A549 (cell line): ENCODE results near the gene PLD5. TPM values are rescaled to one million over a fixed set of nuclear protein-coding genes. Genes with fewer than 3 reads are reported as not detected.
A peak's percentile ranks its signal among the peaks of the same experiment; 100 is the strongest.
"Not testable (repeated sequence)": the region's sequence is repeated elsewhere in the genome, so short reads cannot be mapped to it uniquely, and the experiment has no call there.

Source experiments
- ATAC-seq, 2 experiments: fragments of 200-7000 bp in 1 of 2; fragments of >200 bp in 1 of 2; cut with Nextera tagmentation in 1 of 2; cut with Tn5 transposase in 1 of 2; 3 replicates each; pipeline versions ENCODE4 v1.8.0 to v1.9.1; 2018 to 2020; ENCODE audit warnings: mild to moderate bottlenecking in 1 of 2, moderate library complexity in 1 of 2
- CTCF ChIA-PET: fragments of 300-600 bp; sonication (Branson Sonifier 250); formaldehyde crosslinking; extraction: SDS; loops from one replicate; lab custom pipeline; 2021; ENCODE audit warnings: antibody characterized with exemption, inconsistent platforms; lab: Yijun Ruan, JAX
- POLR2A ChIA-PET: fragments of 350-600 bp; formaldehyde crosslinking; extraction: SDS; loops from one replicate; lab custom pipeline; 2021; ENCODE audit warnings: antibody characterized with exemption, inconsistent platforms; lab: Yijun Ruan, JAX
- DNase-seq, 2 experiments: peaks; one replicate each; pipeline versions ENCODE4 v3.0.0 to v3.0.0-alpha.2; 2011 to 2016; ENCODE audit warnings: low read depth in 1 of 2, low spot score in 1 of 2
- FAIRE-seq: peaks from 2 replicates; lab custom pipeline; 2011; peaks lifted over from hg19 to GRCh38; lab: Jason Lieb, UNC
- H3K27ac ChIP-seq, 2 experiments: fragments of >200 bp; sonication (Bioruptor Twin); formaldehyde crosslinking; 3 replicates each; pipeline ENCODE4 v1.5.1; 2016 to 2017
- H3K4me1 ChIP-seq: fragments of >200 bp; sonication (Bioruptor Twin); formaldehyde crosslinking; 3 replicates; pipeline ENCODE4 v1.6.1; 2016
- H3K4me2 ChIP-seq: fragments of >200 bp; sonication (Bioruptor Twin); formaldehyde crosslinking; 3 replicates; pipeline ENCODE4 v1.6.1; 2016
- H3K4me3 ChIP-seq: fragments of >200 bp; sonication (Bioruptor Twin); formaldehyde crosslinking; 3 replicates; pipeline ENCODE4 v1.5.1; 2016
- H3K9me3 ChIP-seq: fragments of >200 bp; sonication (Bioruptor Twin); formaldehyde crosslinking; 3 replicates; pipeline ENCODE4 v1.6.1; 2016
- CEBPB ChIP-seq, 2 experiments: fragments of >200 bp in 1 of 2; sonication (Bioruptor Twin) in 1 of 2; formaldehyde crosslinking in 1 of 2; IDR thresholded peaks; 2 replicates each; pipeline ENCODE4 v1.6.1; 2012 to 2016
- CHD4 ChIP-seq: fragments of 200-600 bp; sonication (generic); IDR thresholded peaks from 2 replicates; pipeline ENCODE4 v1.6.1; 2016; ENCODE audit warnings: antibody characterized with exemption, mild to moderate bottlenecking, borderline replicate concordance
- EHF ChIP-seq: fragments of 250-450 bp; sonication (Bioruptor Pico); IDR thresholded peaks from 2 replicates; pipeline ENCODE4 v1.5.0; 2020; ENCODE audit warnings: mild to moderate bottlenecking
- ESRRA ChIP-seq: fragments of 150-350 bp; IDR thresholded peaks from 2 replicates; pipeline ENCODE4 v1.6.1; 2014; ENCODE audit warnings: mild to moderate bottlenecking, low read length, borderline replicate concordance
- FOSL2 ChIP-seq, 2 experiments: fragments of 450-650 bp in 1 of 2; fragments of >200 bp in 1 of 2; sonication (Bioruptor Twin) in 1 of 2; formaldehyde crosslinking; IDR thresholded peaks; 2 replicates each; pipeline versions ENCODE4 v1.5.0 to v1.6.1; 2016 to 2020; ENCODE audit warnings: mild to moderate bottlenecking in 1 of 2, moderate library complexity in 1 of 2
- GATA3 ChIP-seq: IDR thresholded peaks from 2 replicates; pipeline ENCODE4 v1.6.1; 2012; ENCODE audit warnings: borderline replicate concordance
- HEYL ChIP-seq: fragments of 250-450 bp; sonication (Bioruptor Pico); IDR thresholded peaks from 2 replicates; pipeline ENCODE4 v1.8.0; 2021; ENCODE audit warnings: mild to moderate bottlenecking, moderate library complexity
- JUNB ChIP-seq: fragments of >200 bp; sonication (Bioruptor Twin); formaldehyde crosslinking; IDR thresholded peaks from 2 replicates; pipeline ENCODE4 v1.6.1; 2016
- MAZ ChIP-seq: fragments of 150-350 bp; IDR thresholded peaks from 2 replicates; pipeline ENCODE4 v1.6.1; 2014; ENCODE audit warnings: antibody characterized with exemption, low read depth, low read length, borderline replicate concordance
- NFE2L2 ChIP-seq: fragments of 150-350 bp; conservative IDR thresholded peaks from 2 replicates; pipeline ENCODE4 v1.6.1; 2014; ENCODE audit warnings: low read length
- RAD21 ChIP-seq, 2 experiments: fragments of >200 bp in 1 of 2; sonication (Bioruptor Twin) in 1 of 2; formaldehyde crosslinking in 1 of 2; IDR thresholded peaks in 1 of 2; conservative IDR thresholded peaks in 1 of 2; 2 replicates in 1 of 2; 3 replicates in 1 of 2; pipeline ENCODE4 v1.6.1; 2012 to 2018; ENCODE audit warnings: inconsistent platforms in 1 of 2
- RNF2 ChIP-seq: fragments of 200-600 bp; sonication (generic); IDR thresholded peaks from 2 replicates; pipeline ENCODE4 v1.6.1; 2016; ENCODE audit warnings: low read depth, mild to moderate bottlenecking, antibody characterized with exemption, moderate library complexity, borderline replicate concordance
- SMC3 ChIP-seq: fragments of >200 bp; sonication (Bioruptor Twin); formaldehyde crosslinking; IDR thresholded peaks from 3 replicates; pipeline ENCODE4 v1.6.1; 2018; ENCODE audit warnings: inconsistent platforms
- SREBF2 ChIP-seq: fragments of 450-650 bp; IDR thresholded peaks from 2 replicates; pipeline ENCODE4 v1.6.1; 2014; ENCODE audit warnings: mild to moderate bottlenecking, moderate library complexity
- ZNF302 ChIP-seq: fragments of 250-450 bp; sonication (Bioruptor Pico); IDR thresholded peaks from 2 replicates; pipeline ENCODE4 v1.9.0; 2021; ENCODE audit warnings: inconsistent platforms, mild to moderate bottlenecking, moderate library complexity
- WGBS: methylation state at CpG from one replicate; pipeline ENCODE4 v1.1.6; 2017; ENCODE audit errors: missing lambda C conversion rate; 5-methylcytosine and 5-hydroxymethylcytosine counted together
- polyA plus RNA-seq, 4 experiments: library from polyadenylated mRNA; depleted of rRNA in 3 of 4; stranded (reverse); fragments of >200 nt; fragmentation: RNase III in 1 of 4; extraction: RNeasy Plus Mini Kit Qiagen cat#74134 plus additional on column Dnase treatment in 1 of 4; gene quantifications; 2 replicates in 3 of 4; 3 replicates in 1 of 4; pipeline ENCODE4 v1.2.3, GENCODE V29; 2011 to 2017
- TF ChIP-seq, protein P1 (sequence below): fragments of >200 bp; sonication (Bioruptor Twin); formaldehyde crosslinking; IDR thresholded peaks from 3 replicates; pipeline ENCODE4 v1.5.1; 2016
- TF ChIP-seq, protein P2 (sequence below): fragments of 250-450 bp; sonication (Bioruptor Pico); IDR thresholded peaks from 2 replicates; pipeline ENCODE4 v1.5.0; 2020; ENCODE audit warnings: low read depth, mild to moderate bottlenecking, moderate library complexity
- TF ChIP-seq, protein P3 (sequence below): fragments of 450-650 bp; IDR thresholded peaks from 2 replicates; pipeline ENCODE4 v1.6.1; 2014; ENCODE audit warnings: antibody characterized with exemption

PLD5 gene
- polyA plus RNA-seq, 2 of the 4 experiments (the other 2 are of a cell fraction) = 1.5 to 1.7 TPM

DNA sequence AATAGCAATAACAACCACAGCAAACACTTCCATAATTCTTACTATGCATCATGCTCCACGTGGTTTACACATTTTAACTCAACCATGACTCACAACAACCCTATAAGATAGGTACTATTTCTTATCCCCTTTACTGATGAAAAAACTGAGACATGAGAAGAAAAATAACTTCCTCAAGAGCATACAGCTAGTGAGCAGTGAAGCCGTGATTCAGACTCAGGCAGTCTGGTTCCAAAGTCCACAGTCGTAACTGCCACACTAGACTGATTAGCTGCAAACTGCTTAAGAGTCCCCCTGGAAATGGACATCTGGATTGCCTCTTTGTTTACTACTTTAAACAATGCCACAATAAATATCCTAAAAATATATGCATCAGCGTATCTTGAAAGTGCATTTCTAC, 55.7 kb downstream of the PLD5 start:
- TF ChIP-seq CEBPB (IDR thresholded peaks at IDR 0.05) (no peak), JUNB (0 out of 2 replicates have a peak, but pooled peaks have one; percentile 31), FOSL2 (IDR thresholded peaks at IDR 0.05) (no peak), FOSL2 (CRISPR knock-in tag; IDR thresholded peaks at IDR 0.05) (peak; percentile 56)
- no peak for FAIRE-seq
- WGBS = 9% methylated on average over 4 of the region's 4 CpGs
- ChIA-PET POLR2A (no interaction called here), CTCF (interaction anchor here (1.2 to 2.2 kb wide), 3 partner anchors 9 to 183 kb away, joined by 3 to 8 read pairs (median 8); no protein-coding TSS in a partner anchor)
- peak; percentile 9 to 56 for DNase-seq
- H3K9me3 ChIP-seq = no peaks in the 10 kb centered on the region
- H3K27ac ChIP-seq = peak overlapping the region; percentile 31 to 34; a peak in 1 of 6 replicates
- no peak overlapping the region for H3K4me3 ChIP-seq
- peak; percentile 85 to 93 for ATAC-seq
- peak overlapping the region; percentile 67 for H3K4me2 ChIP-seq
- H3K4me1 ChIP-seq = peaks cover 21% of the 10 kb centered on the region

DNA sequence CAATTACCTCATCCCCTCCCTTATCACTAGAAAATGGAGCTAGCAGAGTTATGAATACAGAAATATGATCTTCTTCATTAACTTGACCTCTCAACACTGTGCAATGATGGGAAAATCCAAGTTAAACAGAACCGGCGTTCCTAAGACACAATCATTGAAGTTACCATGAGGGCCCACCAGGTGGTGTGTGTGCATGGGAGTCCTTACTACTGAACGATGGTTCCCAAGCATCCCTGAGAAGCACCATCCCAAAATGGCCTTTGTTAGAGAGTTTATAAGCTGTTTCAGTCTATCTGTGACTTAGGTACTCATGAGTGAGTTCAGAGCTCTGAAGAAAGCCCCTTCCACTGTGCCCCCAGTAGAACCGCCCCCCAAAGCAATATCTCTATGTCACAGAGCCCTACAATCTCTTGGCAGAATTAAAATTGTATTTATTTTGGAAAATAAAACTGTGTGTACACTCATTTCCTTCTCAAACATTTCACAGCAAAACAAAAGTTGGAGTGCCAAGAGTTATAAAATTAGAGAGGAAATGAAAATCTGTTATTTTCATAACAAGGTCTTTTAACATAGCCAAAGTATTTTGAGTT, 56.8 kb downstream of the PLD5 start:
- POLR2A ChIA-PET = no interaction called here
- H3K4me2 ChIP-seq = no peak overlapping the region; the same call in 1 of the 3 replicates
- peak; percentile 57 to 75 for DNase-seq
- CTCF ChIA-PET = interaction anchor here (0.5 to 4.3 kb wide), 13 partner anchors 10 to 854 kb away, joined by 3 to 27 read pairs (median 3); no protein-coding TSS in a partner anchor
- TF ChIP-seq CHD4 = no peak
- TF ChIP-seq EHF (CRISPR knock-in tag) = no peak
- peak; percentile 88 for TF ChIP-seq SMC3
- TF ChIP-seq, protein P1, sequence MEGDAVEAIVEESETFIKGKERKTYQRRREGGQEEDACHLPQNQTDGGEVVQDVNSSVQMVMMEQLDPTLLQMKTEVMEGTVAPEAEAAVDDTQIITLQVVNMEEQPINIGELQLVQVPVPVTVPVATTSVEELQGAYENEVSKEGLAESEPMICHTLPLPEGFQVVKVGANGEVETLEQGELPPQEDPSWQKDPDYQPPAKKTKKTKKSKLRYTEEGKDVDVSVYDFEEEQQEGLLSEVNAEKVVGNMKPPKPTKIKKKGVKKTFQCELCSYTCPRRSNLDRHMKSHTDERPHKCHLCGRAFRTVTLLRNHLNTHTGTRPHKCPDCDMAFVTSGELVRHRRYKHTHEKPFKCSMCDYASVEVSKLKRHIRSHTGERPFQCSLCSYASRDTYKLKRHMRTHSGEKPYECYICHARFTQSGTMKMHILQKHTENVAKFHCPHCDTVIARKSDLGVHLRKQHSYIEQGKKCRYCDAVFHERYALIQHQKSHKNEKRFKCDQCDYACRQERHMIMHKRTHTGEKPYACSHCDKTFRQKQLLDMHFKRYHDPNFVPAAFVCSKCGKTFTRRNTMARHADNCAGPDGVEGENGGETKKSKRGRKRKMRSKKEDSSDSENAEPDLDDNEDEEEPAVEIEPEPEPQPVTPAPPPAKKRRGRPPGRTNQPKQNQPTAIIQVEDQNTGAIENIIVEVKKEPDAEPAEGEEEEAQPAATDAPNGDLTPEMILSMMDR = peak; percentile 72
- peak; percentile 76 for TF ChIP-seq RAD21 (conservative IDR thresholded peaks at IDR 0.05 in 1 of 2, IDR thresholded peaks at IDR 0.05 in 1 of 2)
- H3K4me1 ChIP-seq = peaks cover 21% of the 10 kb centered on the region
- ATAC-seq = peak; percentile 72 to 94; a peak in 4 of 6 replicates
- 19% methylated on average over 4 of the region's 4 CpGs for WGBS
- H3K9me3 ChIP-seq = no peaks in the 10 kb centered on the region
- peak; percentile 94 for FAIRE-seq
- H3K27ac ChIP-seq = no peak overlapping the region
- H3K4me3 ChIP-seq = no peak overlapping the region

DNA sequence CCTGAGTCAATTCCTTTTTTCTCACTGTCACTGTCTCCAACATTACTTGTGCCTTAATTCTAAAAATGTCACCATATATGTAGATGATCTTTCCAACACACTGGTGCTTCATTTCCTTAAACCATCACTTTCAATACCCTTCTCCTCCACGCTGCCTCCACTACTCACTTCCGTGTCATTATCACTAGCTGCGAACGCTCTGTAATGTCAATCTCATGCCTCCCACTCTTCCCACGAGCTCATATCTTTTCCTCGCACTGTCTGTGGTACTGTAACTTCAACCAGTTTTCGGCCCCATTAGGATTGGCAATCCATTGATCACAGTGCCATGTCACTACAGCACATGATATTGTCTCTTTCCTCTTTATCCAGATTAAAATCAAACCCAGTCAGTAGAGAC, 61.6 kb downstream of the PLD5 start:
- FAIRE-seq = no peak
- ATAC-seq = no peak
- Histone ChIP-seq H3K9me3 (no peaks in the 10 kb centered on the region), H3K27ac (no peak overlapping the region), H3K4me1 (0 out of 3 replicates have a peak, but pooled peaks cover 3% of the 10 kb centered on the region), H3K4me3 (no peak overlapping the region), H3K4me2 (no peak overlapping the region)
- no peak for TF ChIP-seq RNF2
- TF ChIP-seq MAZ = no peak
- TF ChIP-seq NFE2L2 = no peak
- TF ChIP-seq ESRRA = no peak
- no peak for TF ChIP-seq ZNF302 (CRISPR knock-in tag)
- TF ChIP-seq SREBF2 = no peak
- TF ChIP-seq, protein P2, sequence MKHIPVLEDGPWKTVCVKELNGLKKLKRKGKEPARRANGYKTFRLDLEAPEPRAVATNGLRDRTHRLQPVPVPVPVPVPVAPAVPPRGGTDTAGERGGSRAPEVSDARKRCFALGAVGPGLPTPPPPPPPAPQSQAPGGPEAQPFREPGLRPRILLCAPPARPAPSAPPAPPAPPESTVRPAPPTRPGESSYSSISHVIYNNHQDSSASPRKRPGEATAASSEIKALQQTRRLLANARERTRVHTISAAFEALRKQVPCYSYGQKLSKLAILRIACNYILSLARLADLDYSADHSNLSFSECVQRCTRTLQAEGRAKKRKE (CRISPR knock-in tag) = no peak
- TF ChIP-seq GATA3 = no peak
- TF ChIP-seq, protein P3, sequence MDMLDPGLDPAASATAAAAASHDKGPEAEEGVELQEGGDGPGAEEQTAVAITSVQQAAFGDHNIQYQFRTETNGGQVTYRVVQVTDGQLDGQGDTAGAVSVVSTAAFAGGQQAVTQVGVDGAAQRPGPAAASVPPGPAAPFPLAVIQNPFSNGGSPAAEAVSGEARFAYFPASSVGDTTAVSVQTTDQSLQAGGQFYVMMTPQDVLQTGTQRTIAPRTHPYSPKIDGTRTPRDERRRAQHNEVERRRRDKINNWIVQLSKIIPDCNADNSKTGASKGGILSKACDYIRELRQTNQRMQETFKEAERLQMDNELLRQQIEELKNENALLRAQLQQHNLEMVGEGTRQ = no peak
- TF ChIP-seq HEYL (CRISPR knock-in tag) = no peak
- WGBS = 77% methylated on average over 7 of the region's 7 CpGs
- POLR2A ChIA-PET = no interaction called here
- CTCF ChIA-PET = no interaction called here
- no peak for DNase-seq

DNA sequence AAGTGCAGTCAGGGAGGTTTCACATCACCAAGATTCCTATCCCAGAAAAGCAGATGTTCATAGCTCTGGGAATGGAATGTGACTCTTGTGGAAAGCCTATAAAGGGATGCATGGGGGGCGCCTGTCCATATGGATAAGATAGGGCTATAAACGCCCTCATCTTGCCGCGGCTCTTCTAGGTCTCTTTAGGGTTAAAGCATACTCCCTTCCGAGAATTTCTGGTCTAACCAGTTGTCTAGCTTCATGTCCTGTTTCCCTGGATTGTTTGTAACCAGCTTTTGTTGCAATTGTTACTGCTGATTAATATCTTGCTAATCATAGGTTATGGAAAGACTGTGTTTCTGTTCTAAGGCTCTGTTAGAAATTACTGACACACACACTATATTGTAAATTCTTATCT, 64.8 kb downstream of the PLD5 start:
- H3K4me2 ChIP-seq, H3K9me3 ChIP-seq, ATAC-seq, H3K4me3 ChIP-seq, H3K4me1 ChIP-seq, DNase-seq, POLR2A ChIA-PET, H3K27ac ChIP-seq, CTCF ChIA-PET, FAIRE-seq: not testable (repeated sequence)
- 84% methylated on average over 5 of the region's 5 CpGs for WGBS
